ENCODE data around the gene KANSL1L.

DNA sequence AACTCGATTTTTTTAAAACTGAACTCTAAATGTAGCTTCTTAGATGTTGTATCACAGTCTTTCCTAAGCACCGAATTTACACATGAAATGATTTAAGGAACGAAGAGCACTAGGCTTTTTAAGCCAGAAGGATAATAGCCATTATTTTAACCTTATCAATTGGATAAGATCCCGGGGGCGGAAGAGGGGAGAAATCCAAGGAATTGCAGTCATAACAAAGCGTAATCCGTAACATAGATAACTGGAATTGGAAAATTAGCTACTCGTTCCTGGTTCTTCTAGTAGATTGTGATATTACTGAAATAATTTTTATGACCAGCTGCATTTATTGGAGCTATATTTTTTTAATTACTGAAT, 988 bp upstream of the KANSL1L start:
- TF ChIP-seq POLR2A (IDR thresholded peaks at IDR 0.05): no peak
- TF ChIP-seq, protein P1, sequence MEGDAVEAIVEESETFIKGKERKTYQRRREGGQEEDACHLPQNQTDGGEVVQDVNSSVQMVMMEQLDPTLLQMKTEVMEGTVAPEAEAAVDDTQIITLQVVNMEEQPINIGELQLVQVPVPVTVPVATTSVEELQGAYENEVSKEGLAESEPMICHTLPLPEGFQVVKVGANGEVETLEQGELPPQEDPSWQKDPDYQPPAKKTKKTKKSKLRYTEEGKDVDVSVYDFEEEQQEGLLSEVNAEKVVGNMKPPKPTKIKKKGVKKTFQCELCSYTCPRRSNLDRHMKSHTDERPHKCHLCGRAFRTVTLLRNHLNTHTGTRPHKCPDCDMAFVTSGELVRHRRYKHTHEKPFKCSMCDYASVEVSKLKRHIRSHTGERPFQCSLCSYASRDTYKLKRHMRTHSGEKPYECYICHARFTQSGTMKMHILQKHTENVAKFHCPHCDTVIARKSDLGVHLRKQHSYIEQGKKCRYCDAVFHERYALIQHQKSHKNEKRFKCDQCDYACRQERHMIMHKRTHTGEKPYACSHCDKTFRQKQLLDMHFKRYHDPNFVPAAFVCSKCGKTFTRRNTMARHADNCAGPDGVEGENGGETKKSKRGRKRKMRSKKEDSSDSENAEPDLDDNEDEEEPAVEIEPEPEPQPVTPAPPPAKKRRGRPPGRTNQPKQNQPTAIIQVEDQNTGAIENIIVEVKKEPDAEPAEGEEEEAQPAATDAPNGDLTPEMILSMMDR (IDR thresholded peaks at IDR 0.05): no peak
